Inflammatory macrophage (primary cell): ENCODE measurements around the gene SPSB3.

Source experiments
- DNase-seq, 2 donors: peaks; one replicate each; pipeline ENCODE4 v3.0.0-alpha.2; 2020 to 2022

SPSB3 gene

DNA sequence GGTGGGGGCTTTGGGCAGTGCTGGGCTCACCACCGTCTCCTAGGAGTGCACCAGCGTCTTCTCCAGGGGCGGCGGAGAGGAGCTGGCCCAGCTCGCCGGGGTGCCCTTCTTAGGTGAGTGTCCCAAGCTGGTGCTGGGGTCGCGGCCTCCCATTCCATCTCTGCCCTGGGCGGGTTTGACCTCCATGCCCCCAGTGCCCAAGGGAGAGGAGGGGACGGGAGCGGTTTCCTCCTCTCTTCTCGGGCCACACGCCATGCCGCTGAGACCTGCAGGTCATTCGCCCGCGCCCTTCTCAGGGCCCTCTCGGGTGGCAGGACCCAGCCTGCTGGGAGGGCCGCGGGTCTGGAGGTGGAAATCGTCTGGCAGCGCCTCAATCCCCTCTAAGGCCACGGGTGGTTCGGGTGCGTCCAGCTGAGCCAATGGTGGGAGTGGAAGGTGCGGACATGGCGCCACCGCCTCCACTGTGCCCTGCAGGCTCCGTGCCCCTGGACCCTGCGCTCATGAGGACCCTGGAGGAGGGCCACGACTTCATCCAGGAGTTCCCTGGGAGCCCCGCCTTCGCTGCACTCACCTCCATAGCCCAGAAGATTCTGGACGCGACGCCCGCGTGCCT lies 5.8 kb upstream of the SPSB3 start:
- no peak for DNase-seq

DNA sequence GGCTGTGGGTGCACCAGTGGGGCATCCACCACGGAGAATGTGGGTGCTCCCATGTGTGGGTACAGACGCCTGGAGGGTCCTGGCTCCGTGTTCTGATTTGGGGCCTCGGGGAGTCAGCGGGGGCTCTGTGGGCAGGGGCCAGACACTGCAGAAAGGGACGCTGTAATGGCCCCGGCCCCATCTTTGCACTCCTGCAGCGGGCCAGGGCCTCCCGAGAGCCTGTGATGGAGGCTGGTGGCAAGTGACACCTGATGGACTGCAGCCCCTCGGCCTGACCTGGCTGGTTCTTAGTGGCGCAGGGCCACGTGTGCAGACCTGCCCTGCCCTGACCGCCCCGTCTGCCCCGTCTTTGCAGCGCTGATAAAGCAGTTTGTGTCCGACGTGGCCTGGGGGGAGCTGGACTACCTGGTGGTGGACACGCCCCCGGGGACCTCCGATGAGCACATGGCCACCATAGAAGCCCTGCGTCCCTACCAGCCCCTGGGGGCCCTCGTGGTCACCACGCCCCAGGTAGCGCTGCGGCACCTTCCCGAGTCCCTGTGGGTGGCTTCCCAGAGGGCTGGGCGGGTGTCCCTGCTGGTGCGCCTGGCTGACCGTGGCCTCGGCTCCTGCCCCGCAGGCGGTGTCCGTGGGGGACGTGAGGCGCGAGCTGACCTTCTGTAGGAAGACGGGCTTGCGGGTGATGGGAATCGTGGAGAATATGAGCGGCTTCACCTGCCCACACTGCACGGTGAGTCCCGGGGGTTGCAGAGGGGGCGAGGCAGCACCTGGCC lies 5.1 kb upstream of the SPSB3 start:
- no peak for DNase-seq

DNA sequence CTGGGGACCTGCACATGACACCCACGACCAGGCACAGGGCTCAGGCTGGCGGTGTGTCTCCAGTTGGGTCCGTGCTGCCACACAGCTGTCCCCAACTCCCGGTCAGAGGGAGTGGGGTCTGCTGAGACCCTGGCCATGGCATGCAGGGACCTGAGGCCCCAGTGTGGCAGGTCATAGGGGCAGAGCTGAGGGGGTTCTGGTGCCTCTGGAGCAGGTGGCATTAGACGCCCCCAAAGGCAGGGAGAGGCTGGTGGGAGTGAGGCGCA lies 4.6 kb upstream of the SPSB3 start:
- DNase-seq = no peak

DNA sequence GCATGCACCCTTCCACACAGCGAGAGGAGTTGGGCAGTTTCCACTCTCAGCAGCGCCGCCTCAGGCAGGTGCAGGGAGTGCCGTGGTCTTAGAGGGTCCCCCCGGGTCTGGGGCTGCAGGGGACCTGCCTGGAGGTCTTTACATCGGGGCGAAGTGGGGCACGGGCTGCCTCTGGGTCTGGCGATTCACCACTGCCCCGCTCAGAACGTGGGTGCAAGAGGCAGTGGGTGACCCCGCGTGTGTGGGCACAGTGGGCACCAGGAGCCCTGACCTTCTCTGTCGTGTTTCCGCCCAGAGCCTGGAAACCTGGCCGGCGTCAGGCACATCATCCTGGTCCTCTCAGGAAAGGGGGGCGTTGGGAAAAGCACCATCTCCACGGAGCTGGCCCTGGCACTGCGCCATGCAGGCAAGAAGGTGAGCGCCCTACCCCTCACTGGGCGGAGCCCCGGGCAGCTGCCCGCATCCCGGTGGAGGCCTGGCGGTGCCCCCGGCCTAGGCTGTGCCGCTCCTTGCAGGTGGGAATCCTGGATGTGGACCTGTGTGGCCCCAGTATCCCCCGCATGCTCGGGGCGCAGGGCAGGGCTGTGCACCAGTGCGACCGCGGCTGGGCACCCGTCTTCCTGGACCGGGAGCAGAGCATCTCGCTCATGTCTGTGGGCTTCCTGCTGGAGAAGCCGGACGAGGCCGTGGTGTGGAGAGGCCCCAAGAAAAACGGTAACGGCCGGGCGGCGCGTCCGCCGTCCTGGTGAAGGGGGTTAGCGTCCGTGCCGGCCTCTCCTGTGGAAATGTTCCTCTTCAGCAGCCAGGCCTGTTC lies 4.1 kb upstream of the SPSB3 start:
- no peak for DNase-seq

DNA sequence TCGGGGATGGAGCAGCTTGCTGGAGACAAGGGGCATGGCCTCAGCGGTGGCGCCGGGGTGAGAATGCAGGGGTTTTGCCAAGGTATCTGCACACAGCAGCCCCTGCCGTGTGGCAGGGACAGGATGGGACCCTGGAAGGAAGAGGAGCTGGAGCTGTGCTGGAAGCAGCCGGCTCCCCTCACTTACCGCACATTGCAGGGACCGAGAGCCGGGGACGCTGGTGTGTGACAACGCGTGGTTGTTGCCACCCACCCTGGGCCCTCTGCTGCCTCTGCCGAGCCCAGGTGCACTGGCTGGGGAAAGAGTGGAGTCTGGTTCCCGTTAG lies 3.4 kb upstream of the SPSB3 start:
- DNase-seq = no peak

DNA sequence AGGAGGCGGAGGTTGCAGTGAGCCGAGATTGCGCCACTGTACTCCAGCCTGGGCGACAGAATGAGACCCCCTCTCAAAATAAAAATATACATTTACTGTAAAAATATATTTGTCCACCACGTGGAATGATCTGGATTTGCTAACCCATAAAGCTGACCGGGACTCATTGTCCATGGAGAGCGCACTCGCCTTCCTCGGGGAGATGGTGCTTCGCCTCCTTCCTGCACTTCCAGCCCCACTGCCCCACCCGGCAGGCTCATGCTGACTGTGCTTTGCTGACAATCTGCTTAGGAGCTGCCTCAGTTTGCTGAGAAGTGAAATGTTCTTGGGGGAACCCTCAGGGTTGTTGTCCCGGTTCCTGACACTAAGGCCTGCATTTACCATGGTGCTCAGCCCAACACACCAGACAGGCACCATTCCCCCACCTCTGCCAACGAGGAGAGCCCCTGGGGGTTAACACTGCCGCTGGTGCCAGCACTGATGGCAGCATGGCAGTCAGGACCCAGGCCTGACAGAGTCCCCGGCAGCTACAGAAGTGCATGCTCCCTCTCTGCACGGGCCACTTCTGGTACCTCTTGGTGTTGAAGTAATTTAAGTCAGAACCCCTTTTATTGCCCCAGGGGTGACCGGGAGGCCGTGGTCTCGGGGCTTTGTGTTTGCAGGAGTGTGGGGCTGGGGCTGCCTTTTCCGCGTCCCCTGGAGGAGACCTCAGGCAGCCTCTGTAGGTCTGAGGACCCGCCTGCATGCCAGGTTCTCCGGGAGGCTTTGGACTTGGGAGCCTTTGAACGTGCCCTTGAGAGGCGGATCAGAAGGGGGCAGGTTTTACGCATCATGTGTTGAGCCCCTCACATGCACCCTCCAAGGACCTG lies 2.8 kb upstream of the SPSB3 start:
- no peak for DNase-seq

DNA sequence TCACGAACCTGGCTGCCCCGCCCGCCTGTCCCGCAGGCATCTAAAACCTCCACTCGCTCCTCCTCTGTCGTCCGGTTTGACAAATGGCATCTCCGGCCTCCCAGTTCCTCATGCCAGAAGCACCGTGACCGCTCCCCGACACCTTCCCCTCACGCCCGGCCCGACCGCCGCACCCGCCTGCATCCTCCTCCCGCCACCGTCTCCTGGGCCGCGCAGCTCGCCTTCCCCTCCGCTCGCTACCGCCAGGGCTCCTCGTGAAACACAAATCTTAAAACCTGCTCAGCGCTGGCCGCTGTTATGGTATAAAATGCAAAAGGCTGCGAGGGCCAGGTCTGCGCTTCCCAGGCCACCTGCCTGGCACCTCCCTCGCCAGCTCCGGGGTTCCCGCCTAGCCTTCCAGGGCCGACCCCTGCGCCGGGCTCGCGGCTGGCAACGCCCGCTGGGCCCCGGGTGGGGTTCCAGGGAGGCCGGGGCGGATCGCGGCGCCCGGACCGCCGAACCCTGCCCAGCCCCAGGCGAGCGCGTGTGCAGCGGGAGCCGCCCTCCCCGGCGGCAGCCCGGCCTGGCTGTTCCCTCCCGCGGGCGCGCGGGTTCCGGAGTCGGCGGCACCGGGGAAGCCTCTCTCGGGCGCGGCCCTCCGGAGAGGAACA lies 488 bp downstream of the SPSB3 start:
- peak; percentile 24 to 43 for DNase-seq

DNA sequence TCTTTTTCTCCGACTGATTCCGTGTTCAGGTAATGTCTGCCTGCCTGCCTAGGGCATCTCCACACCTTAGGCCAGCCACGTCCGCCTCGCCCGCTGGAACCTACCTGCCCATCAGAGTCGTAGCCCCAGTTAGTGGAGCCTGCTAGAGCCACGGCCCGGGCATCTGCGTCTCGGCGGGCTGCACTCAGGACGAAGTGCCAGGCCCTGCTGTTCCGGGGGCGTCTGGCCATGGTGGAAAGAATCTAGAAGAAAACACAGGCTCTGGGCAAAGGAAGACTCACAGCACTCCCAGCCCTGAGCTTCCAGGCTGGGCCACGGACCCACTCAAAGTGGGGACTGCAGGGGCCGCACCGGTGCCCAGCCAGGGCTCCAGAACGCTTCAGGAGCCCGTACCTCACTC lies 1.1 kb downstream of the SPSB3 start:
- DNase-seq = no peak

DNA sequence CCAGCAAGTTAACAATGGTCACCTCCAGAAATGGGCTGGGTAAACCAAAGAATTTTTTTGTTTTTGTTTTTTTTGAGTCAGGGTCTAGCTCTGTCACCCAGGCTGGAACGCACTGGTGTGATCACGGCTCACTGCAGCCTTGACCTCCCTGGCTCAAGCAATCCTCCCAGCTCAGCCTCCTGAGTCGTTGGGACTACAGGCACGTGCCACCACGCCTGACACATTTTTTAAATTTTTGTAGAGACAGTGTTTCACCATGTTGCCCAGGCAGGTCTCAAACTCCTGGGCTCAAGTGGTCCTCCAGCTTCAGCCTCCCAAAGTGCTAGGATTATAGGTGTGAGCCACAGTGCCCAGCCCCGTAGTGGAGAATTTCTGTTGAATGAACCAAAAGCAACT lies 1.7 kb downstream of the SPSB3 start:
- no peak for DNase-seq

DNA sequence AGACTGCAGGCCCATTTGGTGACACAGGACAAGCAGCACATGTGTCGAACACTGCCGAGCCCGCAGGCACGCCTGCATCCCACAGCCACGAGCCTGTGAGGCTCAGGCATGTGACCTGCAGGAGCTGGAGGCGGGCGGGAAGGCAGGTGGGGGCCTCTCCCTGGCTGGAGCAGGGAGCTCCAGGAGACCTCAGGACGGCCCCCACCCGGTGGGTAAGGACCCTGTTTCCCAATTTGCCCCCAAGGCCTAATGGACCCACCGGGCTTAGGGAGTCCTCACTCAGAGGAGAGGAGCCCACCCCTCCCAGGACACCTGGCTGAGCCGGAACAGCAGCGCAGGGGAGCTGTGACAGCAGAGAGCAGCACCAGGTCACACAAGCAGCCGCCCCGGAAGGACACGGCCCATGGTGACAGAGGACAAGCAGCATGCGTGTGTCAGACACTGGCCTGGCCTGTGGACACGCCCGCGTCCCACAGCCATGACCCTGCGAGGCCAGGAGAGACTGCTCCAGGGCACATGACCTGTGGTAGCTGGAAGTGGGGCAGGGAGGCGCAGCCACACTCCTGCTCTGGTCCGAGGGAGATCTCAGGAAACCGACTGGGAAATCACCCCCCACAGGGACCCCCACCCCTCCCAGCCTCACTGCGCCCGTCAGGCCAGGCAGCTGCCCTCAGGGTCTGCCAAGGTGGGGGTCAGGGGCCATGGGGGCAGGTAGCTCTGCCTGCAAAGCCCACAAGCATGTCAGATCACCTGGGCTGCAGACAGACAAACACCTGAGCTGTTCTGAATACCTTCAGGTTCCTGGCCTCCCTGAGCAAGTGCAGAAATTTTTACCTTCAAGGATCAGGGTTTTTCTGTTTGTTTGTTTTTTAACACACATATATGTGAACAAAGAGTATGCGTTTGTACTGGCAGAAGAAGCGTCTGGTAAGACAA lies 2.4 kb downstream of the SPSB3 start:
- no peak for DNase-seq

DNA sequence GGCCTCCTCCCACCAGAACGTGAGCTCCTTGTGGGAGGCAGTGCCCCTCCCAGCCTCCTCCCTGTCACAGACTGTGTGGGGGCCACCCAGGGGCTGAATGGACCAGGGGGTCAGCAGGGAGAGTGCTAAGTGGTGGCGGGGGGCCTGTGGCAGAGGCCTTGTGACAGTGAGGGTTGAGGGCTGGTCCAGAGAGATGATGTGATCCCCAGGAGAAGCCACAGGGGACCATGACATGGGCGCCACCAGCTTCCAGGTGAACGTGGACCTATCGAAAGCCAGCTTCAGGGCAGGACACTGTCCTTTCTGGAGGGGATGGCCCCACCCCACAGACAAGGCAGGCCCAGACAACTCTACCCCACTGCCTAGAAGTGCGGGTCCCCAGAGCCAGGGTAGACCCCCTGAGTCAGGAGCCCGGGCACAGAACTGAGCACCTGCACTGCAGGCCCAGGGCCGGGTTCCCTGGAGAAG lies 3.1 kb downstream of the SPSB3 start:
- DNase-seq = no peak

DNA sequence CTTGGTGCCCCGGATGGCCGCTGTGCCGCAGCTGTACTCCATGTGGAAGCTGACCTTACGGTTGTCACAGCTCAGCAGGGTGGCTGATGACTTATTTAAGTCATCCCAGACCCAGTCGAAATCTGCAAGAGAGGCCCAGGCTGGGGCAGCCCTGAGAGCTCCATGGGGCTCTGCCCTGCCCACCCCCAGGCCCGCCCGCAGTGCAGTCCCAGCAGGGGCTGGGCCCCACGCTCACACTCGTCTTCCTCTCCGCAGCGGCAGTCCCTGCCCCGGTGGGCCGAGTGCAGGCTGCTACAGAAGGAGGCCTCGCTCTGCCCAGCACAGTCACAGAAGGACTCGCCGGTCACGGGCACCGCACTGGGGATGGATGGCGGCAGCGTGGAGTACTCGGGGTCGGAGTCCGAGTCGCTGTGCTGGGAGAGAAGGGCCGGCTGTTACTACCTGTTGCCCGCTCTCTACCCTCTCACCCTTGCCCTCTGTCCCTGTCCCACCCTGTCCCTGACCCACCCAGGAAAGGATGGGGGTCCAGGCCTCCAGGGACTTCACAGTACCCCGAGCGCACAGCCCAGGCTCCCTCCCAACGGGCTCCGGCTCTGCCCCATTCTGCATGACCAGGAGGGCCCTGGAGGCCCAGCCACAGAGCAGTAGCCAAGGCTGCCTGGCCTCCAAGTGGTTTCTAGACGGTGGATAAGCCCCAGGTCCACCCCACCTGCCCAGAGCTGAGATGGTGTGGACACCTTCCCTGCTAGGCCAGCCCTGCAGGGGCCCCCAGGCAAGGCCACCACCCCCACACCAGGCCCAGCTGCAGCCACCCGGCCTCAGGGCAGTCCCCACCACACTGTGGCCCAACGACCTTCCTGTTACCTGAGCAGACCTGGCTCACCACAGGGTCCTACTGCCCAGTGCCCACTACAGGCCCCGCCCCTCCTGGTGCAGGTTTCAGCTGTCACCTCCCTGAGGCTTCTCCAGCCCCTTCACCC lies 3.9 kb downstream of the SPSB3 start:
- DNase-seq = no peak

DNA sequence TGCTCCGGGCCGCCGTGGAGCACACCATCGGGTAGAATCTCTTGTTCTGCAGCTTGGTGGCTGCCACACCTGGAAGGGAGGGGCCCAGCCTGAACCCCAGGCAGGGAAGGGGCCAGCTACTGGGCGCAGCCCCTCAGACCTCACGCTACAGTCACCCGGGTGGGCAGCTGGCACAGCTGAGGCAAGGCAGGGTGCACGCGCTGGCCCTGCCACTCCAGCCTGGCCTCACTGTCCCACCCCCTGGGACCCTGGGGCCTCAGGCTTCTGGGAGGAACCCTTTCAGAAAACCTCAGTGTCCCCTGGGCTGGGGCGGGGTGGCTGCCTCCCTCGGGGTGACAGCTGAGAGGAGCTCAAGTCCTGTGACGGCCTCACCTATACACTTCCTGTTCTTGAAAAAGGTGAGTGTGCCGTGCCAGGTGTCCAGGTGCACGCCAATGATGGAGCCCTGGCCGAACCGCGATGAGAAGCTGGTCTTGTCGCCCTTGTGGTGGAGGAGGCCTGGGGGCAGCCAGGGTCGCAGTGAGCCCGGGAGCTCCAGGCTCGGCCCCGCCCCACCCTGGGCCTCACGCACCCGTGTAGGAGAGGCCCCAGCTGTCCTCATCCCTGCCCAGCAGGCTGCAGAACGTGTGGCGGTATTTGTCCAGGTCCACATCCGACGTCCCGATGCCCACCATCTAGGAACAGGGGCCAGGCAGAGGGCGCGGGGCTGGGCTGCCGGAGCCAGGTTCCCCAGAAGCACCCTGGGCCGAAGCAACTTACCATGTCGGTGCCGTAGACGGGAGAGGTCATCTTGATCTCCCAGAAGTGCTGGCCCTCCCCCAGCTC lies 4.8 kb downstream of the SPSB3 start:
- DNase-seq = no peak

DNA sequence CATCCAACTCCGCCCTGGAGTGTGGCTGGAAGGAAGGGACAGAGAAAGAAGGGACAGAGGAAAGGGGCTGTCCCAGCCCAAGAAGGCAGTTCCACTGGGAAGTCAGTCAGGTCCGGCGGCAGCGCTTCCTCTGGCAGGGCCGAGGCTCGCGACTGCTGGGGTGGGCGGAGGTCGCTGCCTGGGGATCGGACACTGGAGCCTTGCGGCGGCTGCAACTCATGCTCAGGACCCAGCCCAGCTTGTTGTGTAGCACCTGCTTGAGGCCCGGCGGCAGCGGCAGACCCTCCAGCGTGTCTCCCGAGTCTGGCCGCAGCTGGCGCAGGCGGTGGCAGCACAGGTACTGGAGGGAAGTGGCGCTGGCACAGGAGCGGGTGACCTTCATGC lies 5.4 kb downstream of the SPSB3 start:
- no peak for DNase-seq

DNA sequence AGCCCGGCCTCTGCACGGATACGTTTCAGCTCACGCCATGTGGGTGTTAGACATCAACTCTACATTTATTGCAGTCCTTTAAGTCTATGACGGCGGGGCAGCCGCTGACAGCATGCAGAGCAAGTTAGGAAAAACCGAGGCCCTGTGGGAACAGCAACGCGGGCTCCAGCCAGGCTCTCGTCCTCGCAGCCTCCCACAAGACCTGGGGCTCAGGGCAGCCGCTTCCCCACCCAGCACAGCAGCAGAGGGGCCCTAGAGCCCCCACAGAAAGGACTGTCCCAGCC lies 5.8 kb downstream of the SPSB3 start:
- DNase-seq = no peak

DNA sequence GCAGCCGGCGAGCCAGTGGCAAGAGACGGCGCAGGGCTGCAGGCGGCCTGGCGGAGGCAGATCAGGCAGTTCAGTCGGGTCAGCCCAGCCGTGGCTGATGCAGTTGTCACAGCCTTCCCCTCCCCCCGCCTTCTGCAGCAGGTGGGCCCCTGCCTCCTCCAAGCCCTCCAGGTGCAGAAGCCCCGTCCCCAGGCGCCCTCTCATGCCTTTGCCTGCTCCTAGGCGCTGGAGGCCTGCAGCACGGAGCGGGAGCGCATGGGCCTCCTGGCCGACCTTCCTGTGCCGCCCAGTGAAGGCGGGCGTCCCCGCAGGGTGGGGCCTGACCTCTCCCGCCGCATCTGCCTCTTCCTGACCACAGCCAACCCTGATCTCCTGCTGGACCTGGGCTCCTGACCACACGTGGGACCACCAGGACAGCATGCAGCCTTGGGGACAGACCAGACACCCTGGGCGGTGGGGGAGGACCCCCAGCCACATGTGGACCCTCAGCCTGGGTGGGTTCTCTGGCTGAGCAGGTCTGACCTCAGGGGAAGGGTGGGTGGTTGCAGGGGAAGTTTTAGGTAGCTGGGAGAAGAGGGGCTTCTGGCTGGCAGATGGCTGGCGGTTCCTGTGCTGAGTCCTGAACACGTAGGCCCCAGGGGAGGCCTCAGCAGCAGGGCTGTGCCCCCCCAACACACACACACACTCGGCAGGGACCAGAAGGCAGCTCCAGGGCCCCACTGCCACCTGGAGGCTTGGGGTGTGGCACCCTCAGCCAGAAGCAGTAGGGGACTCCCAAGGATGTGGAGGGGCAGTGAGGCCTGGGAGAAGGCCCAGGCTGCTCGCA lies 6.3 kb downstream of the SPSB3 start:
- no peak for DNase-seq

DNA sequence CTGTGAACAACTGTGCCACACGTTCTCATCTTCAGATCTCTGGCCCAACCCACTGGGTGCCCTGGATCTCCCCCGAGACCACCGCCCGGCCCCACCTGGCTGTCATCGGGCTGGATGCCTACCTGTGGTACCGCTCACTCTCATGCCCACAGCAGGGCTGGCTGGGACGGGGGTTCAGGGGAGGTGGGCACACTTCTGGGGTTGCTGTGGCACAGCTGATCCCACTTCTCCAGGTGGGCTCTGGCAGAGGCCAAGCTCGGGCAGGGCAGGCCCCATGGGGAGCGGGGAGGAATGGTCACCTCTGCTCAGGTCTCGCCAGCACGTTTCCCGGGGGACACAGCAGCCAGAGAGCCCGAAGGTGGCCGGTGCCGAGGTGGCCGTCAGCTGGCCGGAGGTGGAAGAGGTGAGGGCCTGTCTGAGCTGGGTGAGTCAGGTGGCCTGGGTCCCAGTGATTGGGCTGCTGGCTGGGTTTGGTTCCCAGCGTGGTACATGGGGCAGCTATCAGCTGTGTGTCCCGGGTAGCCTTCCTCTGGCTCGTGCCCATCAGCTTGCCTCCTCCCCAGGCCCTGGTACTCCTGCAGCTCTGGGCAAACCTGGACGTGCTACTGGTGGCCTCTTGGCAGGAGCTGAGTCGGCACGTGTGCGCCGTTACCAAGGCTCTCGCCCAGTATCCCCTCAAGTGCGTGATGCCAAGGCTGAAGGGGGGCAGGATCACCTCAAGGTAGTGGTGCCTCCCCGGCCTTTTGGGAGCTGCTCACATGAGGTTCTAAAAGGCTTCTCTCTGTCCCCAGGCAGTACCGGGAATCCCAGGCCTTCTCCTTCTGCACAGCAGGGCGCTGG lies 7.1 kb downstream of the SPSB3 start:
- no peak for DNase-seq

DNA sequence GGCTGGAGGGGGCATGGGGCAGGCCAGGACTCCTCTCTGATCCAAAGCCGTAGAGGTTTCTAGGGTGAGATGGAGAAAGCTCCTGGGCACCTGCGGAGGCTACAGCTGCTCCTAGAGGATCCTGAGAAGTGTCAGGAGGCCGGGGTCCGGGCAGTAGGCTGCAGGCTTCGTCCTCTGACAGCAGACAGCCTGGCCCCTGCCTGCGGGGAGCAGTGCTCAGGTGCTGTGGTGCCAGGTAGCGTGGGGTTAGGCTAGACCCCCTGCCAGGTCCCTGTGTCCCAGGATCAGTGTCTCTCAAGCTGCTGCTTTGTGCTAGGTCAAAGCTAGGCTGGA lies 8.0 kb downstream of the SPSB3 start:
- DNase-seq = no peak
